Activated naive CD4-positive, alpha-beta T cell treated with anti-CD3 and anti-CD28 coated beads, Interleukin-2, amount 50 U/mL, for 24 hours (primary cell): ENCODE data around the gene SPEF2.
A peak's percentile ranks its signal among the peaks of the same experiment; 100 is the strongest.

Source experiments
- H3K27ac Mint-ChIP-seq: one replicate; pipeline ENCODE4 v1.8.0; 2021; ENCODE audit warnings: mild to moderate bottlenecking, mixed read lengths
- H3K27me3 Mint-ChIP-seq: one replicate; pipeline ENCODE4 v1.8.0; 2021; ENCODE audit warnings: mixed read lengths
- H3K36me3 Mint-ChIP-seq: one replicate; pipeline ENCODE4 v1.8.0; 2021; ENCODE audit warnings: mixed read lengths
- H3K4me1 Mint-ChIP-seq: one replicate; pipeline ENCODE4 v1.8.0; 2021; ENCODE audit warnings: mixed read lengths
- H3K4me3 Mint-ChIP-seq: one replicate; pipeline ENCODE4 v1.8.0; 2021; ENCODE audit warnings: mild to moderate bottlenecking, mixed read lengths
- H3K9me3 Mint-ChIP-seq: one replicate; pipeline ENCODE4 v1.8.0; 2021; ENCODE audit warnings: mixed read lengths

SPEF2 gene

DNA sequence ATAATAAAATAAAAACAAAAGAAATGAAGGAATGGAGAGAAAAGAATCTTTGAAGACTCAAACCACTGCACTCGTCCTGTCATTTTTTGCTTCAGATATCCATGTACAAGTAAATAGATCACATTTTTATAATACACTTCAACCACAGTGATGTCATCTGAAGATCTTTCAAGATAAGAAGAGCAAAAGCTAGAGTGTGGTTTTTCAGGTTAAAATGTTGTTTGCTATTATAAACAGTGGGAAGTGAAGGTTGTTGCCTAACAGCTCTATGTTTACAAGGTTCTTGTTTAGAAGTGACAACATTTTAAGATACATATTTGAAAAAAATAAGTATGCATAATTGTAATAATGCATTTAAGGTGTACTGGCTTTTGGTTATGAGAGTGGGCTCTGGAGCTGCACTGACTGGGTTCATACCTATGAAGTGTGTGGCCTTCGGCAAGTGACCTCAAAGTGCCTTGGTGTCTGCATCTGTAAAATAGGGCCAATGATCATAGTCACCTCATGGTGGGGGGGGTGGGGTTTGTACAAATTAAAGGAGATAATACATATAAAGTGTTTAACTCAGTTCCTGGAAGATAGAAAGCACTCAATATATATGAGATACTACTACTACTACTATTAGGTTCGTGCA lies 193.6 kb downstream of the SPEF2 start:
- Mint-ChIP-seq H3K27ac (peak overlapping the region; percentile 56), H3K4me3 (peak overlapping the region; percentile 27), H3K4me1 (peaks cover 65% of the 10 kb centered on the region), H3K36me3 (no peaks in the 10 kb centered on the region), H3K9me3 (no peaks in the 10 kb centered on the region), H3K27me3 (no peaks in the 10 kb centered on the region)

DNA sequence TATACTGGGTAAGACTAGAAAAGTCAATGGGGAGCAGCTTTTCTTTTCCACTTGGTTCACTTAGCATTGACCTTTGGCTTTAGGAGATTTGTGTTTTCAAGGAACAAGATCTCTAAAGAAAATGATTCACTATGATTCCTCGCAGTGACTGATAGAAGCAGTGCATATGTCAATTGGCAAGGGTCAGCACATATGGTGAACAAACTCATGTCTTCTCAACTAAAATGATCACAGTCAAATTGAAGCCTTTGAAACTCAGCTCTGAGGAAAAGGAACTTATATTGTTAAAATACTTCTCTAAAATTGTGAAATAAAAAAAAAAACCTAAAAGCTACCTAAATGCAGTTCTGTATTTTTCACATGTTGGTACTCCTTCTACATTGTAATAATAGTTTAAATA lies 195.9 kb downstream of the SPEF2 start:
- Mint-ChIP-seq H3K27ac (peak overlapping the region; percentile 75), H3K36me3 (no peaks in the 10 kb centered on the region), H3K9me3 (no peaks in the 10 kb centered on the region), H3K4me3 (no peak overlapping the region), H3K27me3 (no peaks in the 10 kb centered on the region), H3K4me1 (peaks cover 45% of the 10 kb centered on the region)

DNA sequence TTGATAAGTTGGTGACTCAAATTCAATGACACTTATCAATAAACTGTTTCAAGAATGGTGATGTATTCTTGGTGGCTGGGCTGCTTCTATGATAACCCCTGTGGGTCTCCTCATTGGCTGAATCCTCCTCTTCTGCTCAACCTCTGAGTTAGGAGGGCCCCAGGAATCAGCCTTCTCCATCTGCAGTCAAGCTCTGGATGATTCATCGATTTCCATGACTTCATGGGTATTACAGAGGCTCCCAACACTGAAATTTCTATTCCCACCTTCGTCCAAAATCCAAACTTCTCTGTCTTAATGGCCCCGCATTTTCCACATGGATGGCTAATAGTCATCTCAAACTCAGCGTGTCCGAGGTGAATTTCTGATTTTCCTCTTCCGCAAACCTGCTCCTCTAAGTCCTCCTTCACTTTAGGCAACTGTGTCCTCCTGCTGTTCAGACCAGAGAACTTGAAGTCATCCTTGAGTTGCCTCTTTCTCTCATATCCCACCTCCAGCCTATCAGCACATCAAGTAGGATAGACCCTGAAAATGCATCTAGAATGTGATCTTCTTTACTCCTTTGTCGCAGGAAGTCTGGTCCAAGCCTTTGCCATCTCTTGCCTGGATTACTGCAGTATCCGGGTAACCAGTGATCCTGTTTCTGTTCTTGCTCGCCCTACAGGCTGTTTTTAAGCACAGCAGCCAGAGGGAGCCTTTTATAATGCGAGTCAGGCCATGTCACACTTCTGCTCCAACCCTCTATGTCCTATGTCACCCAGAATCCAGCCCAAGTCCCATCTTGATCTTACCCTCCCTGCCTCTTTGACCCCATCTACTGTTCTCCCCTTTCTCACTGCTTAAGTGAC lies 197.7 kb downstream of the SPEF2 start:
- H3K36me3 Mint-ChIP-seq: peaks cover 2% of the 10 kb centered on the region
- no peak overlapping the region for H3K27ac Mint-ChIP-seq
- peaks cover 7% of the 10 kb centered on the region for H3K9me3 Mint-ChIP-seq
- H3K4me1 Mint-ChIP-seq: peaks cover 49% of the 10 kb centered on the region
- H3K4me3 Mint-ChIP-seq: no peak overlapping the region
- no peaks in the 10 kb centered on the region for H3K27me3 Mint-ChIP-seq

DNA sequence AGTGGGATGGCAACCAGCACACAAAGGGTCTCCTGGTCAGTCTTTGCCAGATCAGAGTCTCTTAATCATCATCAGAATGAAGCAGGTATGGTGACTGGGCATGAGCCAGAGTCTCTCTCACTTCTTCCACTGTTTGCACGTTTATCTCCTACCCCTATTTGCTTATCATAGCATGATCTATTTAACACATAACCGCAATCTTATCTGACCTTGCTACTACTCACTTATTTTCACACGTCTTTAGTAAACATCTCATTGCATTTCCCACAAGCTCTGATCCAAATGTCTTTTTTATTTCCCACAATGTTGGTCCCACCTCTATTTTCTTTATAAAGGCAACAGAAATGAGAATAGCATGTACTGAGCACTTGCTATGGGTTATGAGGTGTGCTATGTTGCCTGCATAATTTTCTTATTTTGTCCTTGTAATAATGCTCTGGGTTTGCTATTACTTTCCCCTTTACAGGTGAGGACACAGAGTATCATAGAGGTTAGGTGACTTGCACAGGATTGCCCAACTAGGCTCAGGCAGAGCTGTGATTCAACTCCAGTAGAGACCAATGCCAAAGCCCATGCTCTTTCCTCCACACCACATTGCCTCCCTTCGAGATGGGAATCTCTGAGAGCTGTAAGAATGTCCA lies 199.3 kb downstream of the SPEF2 start:
- Mint-ChIP-seq H3K27me3 (no peaks in the 10 kb centered on the region), H3K4me1 (peaks cover 51% of the 10 kb centered on the region), H3K27ac (no peak overlapping the region), H3K4me3 (no peak overlapping the region), H3K36me3 (peaks cover 5% of the 10 kb centered on the region), H3K9me3 (peaks cover 7% of the 10 kb centered on the region)

DNA sequence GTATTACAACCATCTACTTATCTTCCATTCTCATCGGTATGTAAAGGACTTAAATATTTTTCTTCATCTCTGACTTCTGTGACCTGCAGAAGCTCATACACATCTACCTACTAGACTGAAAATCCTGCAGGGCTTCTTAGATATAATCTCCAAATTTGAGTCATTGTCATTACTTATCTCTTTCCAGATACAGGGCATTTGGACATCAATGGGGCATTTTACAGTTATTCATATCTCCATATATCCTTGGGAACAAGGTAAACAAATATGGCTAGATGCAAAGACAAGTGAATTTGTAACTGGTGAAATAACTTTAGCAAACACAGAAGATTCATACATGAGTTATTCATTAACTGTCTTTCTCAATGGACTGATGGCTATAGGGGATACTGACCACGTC lies 201.4 kb downstream of the SPEF2 start:
- Mint-ChIP-seq H3K9me3 (peaks cover 7% of the 10 kb centered on the region), H3K4me3 (peak overlapping the region; percentile 28), H3K27ac (peak overlapping the region; percentile 85), H3K4me1 (peaks cover 63% of the 10 kb centered on the region), H3K36me3 (peaks cover 5% of the 10 kb centered on the region), H3K27me3 (no peaks in the 10 kb centered on the region)

DNA sequence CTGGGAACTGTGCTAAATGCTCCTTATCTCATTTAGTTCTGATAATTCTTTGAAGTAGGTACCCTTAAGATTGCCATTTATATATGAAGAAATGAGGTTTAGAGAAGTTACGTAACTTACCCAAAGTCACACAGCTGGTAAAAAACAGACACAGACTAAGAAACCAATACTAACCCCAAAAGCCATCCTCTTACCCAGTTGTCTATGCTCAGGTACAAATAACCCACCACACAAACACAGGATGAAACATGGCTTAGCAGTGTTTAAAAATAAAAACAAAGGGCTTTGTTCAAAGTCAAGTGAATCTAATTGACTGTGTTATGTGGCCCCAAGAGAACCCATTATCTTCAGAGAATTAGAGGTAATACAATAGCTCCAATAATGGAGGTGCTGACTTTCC lies 202.0 kb downstream of the SPEF2 start:
- Mint-ChIP-seq H3K36me3 (peaks cover 5% of the 10 kb centered on the region), H3K4me3 (no peak overlapping the region), H3K4me1 (peaks cover 63% of the 10 kb centered on the region)

DNA sequence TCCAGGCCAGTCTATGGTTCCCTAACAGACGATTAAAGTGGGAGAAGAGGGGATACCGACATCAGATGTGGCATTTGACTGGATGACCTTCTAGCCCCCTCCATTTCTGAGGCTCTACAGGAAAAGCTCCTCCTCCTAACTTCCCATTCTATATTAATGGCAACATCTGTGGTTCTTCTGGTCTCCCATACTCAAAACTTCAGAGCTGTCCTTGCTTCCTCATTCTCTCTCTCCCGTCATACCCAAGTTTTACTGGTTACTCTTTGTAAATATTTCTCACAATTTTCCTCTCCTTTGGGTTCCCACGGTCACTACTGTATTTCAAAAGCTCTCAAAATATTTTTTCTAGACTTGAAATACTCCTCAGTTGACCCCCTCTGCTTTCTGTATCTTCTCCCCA lies 203.1 kb downstream of the SPEF2 start:
- Mint-ChIP-seq H3K36me3 (peaks cover 5% of the 10 kb centered on the region), H3K4me3 (peak overlapping the region; percentile 37), H3K27ac (peak overlapping the region; percentile 85), H3K4me1 (peaks cover 72% of the 10 kb centered on the region), H3K9me3 (peaks cover 7% of the 10 kb centered on the region), H3K27me3 (no peaks in the 10 kb centered on the region)

More for the DNA sequence above, 202.0 kb downstream of the SPEF2 start:
- no peaks in the 10 kb centered on the region for H3K27me3 Mint-ChIP-seq
- peaks cover 7% of the 10 kb centered on the region for H3K9me3 Mint-ChIP-seq
- peak overlapping the region; percentile 85 for H3K27ac Mint-ChIP-seq

DNA sequence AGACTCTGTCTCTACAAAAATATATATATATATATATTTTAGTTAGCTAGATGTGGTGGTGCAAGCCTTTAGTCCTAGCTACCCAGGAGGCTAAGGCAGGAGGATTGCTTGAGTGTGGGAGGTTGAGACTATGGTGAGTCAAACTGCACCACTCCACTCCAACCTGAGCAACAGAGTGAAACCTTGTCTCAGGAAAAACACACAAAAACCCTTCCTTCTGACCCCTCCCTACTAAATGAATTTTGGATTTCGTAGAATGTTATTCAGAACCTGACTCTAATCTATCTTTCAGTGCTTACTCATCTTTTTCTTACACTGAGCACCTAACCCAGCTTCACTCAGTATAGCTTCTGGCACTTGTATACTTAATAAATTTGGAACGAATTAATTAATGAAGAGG lies 203.8 kb downstream of the SPEF2 start:
- Mint-ChIP-seq H3K36me3 (peaks cover 5% of the 10 kb centered on the region), H3K9me3 (peaks cover 7% of the 10 kb centered on the region), H3K27me3 (no peaks in the 10 kb centered on the region), H3K27ac (peak overlapping the region; percentile 91), H3K4me3 (peak overlapping the region; percentile 34), H3K4me1 (peaks cover 80% of the 10 kb centered on the region)

DNA sequence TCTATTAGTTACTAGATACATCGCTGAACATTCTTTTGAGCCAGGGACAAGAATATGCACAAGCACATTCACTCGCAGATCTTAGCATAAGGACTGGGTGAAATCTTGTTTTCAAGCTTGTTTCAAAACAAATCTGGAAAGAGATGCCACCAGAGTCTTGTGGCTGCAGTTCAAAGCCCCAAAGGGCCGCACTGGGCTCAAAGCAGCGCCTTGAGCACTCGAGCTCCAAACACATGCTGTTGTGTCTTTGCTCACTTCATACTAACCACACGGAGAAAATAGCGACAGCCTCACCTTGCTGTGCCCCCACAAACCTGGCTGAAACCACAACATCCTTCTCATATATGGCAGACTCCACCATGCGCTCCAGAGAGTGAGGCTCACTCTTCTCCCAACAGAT lies 204.8 kb downstream of the SPEF2 start:
- Mint-ChIP-seq H3K4me1 (peaks cover 90% of the 10 kb centered on the region), H3K9me3 (peaks cover 7% of the 10 kb centered on the region), H3K4me3 (peak overlapping the region; percentile 34), H3K27me3 (no peaks in the 10 kb centered on the region), H3K36me3 (peaks cover 5% of the 10 kb centered on the region), H3K27ac (peak overlapping the region; percentile 91)

DNA sequence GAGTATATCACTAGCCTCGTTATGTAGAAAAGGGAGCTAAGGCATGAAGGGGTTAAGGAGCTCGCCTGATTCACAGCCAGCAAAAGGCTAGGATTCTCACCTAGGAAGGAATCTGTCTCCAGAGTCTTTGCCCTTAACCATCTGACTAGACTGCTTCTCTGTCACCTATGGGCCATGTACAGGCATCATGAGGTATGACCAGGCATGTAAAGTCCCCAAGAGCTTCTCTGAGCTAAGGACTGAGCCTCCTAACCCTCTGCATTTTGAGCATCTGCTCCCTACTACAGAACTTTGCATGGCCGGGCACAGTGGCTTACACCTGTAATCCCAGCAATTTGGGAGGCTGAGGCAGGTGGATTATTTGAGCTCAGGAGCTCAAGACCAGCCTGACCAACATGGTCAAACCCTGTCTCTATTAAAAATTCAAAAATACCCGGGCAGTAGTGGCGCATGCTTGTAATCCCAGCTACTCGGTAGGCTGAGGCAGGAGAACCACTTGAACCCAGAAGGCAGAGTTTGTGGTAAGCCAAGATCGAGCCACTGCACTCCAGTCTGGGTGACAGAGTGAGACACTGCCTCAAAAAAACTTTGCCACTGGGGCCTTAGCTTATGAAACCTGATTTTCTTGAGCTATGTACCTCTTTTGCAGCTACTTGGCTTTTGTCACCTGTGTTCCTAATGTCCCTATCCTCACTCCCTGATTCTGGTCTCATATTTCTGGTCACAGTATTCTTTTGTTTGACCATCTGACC lies 205.9 kb downstream of the SPEF2 start:
- H3K9me3 Mint-ChIP-seq: peaks cover 7% of the 10 kb centered on the region
- peaks cover 100% of the 10 kb centered on the region for H3K4me1 Mint-ChIP-seq
- H3K36me3 Mint-ChIP-seq: peaks cover 5% of the 10 kb centered on the region
- H3K27me3 Mint-ChIP-seq: no peaks in the 10 kb centered on the region
- H3K27ac Mint-ChIP-seq: peak overlapping the region; percentile 91
- no peak overlapping the region for H3K4me3 Mint-ChIP-seq

DNA sequence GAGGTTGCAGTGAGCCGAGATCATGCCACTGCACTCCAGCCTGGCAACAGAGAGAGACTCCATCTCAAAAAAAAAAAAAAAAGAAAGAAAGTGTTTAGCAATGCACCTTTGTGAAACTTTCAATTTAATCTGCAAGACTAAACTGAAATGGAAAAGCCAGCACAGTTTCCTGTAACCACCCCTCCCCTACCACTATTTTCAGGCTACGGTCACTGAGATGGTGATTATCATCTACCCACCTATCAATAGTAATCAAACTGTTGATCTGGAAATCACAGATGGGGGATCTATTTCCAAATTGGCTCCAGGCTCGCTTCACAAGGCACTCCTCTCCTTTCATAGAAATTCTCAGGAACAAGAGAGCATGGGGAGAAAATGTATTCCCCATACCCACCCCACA lies 208.4 kb downstream of the SPEF2 start:
- Mint-ChIP-seq H3K4me1 (peaks cover 96% of the 10 kb centered on the region), H3K27me3 (no peaks in the 10 kb centered on the region), H3K4me3 (peak overlapping the region; percentile 70), H3K36me3 (peaks cover under 1% of the 10 kb centered on the region), H3K9me3 (no peaks in the 10 kb centered on the region), H3K27ac (peak overlapping the region; percentile 98)

DNA sequence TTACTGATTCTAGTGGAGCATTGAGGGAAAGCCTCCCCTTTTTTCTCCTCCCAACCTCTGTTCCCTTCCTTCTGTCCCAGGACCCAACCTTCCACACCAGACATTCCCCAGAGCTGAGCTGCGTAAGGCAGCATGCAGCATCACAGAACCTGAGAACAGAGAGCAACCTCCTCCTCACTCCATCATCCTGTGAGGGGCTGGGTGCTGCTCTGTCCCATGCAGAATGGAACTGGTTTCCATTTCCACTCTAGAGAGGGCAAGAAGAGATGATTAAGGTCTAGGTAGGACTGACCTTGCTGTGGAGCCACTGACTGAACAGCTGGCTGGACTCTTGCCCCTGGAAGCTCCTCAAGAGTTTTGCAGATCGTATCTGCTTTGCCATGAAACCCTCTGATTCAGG lies 208.9 kb downstream of the SPEF2 start:
- peak overlapping the region; percentile 70 for H3K4me3 Mint-ChIP-seq
- peaks cover 96% of the 10 kb centered on the region for H3K4me1 Mint-ChIP-seq
- peak overlapping the region; percentile 98 for H3K27ac Mint-ChIP-seq
- no peaks in the 10 kb centered on the region for H3K36me3 Mint-ChIP-seq
- no peaks in the 10 kb centered on the region for H3K9me3 Mint-ChIP-seq
- no peaks in the 10 kb centered on the region for H3K27me3 Mint-ChIP-seq

DNA sequence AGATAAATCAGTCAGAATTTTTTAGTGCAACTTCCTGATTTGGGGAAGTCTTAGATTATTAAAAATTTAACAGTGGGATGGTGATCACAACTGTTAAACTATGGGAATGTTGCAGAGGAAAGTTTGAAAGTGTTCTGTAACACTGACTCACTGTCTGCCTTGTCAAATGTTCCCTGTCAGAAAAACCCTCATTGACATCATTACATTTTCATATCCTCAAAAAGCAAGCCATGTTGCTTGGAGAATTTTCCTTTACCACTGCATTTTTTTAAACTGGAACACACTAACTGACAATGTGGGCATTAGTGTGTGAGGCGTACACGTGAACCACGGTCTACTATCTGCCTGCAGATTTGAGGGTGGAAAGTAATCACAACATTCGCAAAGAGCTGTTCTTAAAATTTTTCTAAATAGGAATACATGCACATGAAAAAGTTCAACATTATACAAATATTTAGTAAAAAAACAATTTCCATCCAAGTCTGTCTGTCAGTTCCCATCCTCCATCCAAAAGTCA lies 210.5 kb downstream of the SPEF2 start:
- H3K4me1 Mint-ChIP-seq: peaks cover 96% of the 10 kb centered on the region
- H3K4me3 Mint-ChIP-seq: peak overlapping the region; percentile 34
- no peaks in the 10 kb centered on the region for H3K27me3 Mint-ChIP-seq
- peak overlapping the region; percentile 96 for H3K27ac Mint-ChIP-seq
- H3K36me3 Mint-ChIP-seq: no peaks in the 10 kb centered on the region
- no peaks in the 10 kb centered on the region for H3K9me3 Mint-ChIP-seq

DNA sequence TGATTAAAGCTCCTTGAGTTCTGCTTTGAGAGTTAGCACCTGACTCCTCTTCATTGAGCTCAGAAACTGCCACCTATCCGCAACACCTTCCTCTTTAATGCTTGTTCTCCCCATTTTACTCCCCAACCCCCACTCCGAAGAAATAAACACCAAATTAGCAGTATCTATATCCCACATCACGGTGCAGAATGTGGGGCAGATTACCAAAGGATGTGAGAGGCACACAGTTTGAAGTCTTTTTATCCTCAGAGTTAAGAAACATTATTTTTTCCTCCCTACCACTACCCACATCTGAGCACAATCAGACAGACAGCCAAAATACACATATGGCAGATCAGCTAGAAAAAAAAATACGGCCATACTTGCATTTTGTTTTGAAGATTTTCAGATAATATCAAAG lies 212.9 kb downstream of the SPEF2 start:
- Mint-ChIP-seq H3K27ac (peak overlapping the region; percentile 94), H3K4me1 (peaks cover 92% of the 10 kb centered on the region), H3K27me3 (no peaks in the 10 kb centered on the region), H3K9me3 (no peaks in the 10 kb centered on the region), H3K4me3 (peak overlapping the region; percentile 79), H3K36me3 (peaks cover 2% of the 10 kb centered on the region)

DNA sequence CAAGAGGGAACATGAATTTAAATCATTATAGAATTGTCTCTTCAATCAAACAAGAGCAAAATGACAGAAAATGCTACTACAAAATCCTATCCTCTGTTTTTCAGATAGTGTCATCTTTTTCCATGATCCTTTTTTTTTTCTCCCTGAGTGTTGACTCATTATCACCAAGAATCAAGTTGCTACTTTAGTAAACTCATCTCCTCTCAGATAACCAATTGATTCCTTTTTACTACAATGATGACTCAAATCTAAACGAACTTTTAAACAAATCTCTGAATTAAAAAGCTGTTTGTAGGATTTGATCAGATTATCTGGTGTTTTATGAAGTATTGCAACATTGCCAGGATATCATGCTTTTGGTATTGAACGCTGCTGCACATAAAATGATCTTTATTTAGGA lies 215.1 kb downstream of the SPEF2 start:
- no peaks in the 10 kb centered on the region for H3K27me3 Mint-ChIP-seq
- peak overlapping the region; percentile 99 for H3K27ac Mint-ChIP-seq
- H3K4me3 Mint-ChIP-seq: peak overlapping the region; percentile 82

More for the DNA sequence above, 215.1 kb downstream of the SPEF2 start:
- Mint-ChIP-seq H3K4me1 (peaks cover 92% of the 10 kb centered on the region), H3K36me3 (peaks cover 3% of the 10 kb centered on the region), H3K9me3 (no peaks in the 10 kb centered on the region)
